ENCODE results near the gene VPS26B.
A peak's percentile ranks its signal among the peaks of the same experiment; 100 is the strongest.
"Not testable (repeated sequence)": the region's sequence is repeated elsewhere in the genome, so short reads cannot be mapped to it uniquely, and the experiment has no call there.

Gene VPS26B

DNA sequence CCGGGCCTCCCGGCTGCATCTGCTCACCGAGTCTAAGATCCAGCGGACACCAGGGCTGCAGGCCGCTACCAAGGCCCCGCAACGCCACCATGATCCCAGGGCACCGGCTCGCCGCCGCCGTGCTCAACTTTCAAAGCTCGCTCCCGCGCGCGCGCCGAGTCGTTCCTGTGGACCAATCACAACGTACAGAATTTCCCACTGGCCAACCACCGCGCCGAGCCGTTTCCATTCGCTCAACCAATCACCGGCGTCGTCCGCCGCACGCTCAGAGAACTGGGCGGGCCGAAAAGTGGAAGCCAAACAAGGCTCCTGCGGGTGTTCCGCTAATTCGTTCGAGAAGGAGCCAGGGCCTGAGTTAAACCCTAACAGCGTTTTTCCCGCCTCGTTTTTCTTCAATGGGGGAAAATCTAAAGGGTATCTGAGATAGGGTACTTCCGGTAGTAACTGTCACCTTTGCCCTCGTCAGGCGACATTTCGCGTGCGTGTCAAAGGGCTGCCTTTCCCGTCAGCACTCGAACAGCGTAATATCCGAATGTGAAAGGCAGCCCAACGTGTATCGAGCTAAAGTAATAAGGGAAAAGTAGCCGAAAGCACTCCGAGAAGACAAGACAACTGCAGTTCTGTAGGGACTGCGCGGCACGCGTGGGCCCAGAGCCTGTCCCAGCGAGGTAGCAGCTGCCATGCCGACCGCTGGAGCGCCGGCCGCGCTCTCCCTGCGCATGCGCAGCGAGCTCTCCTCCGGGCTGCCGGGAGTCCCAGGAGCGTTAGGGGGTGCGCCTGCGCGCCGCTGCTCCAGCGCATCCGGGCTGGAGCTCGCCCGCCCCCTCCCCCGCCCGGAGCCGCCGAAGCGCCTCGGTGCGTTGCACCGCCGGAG is at the start of gene VPS26B, which contains the start of gene NCAPD3:
TSS of gene VPS26B (plus strand) at position 836 of the 874 bp plus-strand sequence. CDS start 452 bp downstream, outside the sequence.
TSS of gene NCAPD3 (minus strand) at position 132 of the 874 bp plus-strand sequence. CDS start at position 91, 41 bp downstream.
- peak; percentile 96 for DNase-seq (ENCODE audit: low read depth in 2 of 2)

DNA sequence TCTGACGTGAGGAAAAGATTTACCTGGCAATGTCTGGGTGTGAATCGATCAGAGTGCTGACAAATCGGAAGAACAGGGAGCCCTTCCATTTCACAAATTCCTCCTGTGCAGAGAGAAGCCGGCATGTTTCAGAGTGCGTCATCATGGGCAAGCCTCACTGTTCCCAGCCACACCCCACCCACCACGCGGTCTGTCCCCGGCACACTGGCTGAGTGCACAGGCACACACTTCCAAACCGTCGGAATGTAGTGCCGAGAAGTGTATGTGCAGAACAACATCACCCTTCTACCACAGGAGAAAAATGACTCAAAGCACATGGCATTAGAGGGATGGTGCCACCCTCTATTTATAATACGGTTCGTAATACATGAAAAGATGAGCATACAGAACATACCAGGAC is 48.2 kb upstream of the VPS26B start:
- no peak for DNase-seq (ENCODE audit: low read depth in 2 of 2)

DNA sequence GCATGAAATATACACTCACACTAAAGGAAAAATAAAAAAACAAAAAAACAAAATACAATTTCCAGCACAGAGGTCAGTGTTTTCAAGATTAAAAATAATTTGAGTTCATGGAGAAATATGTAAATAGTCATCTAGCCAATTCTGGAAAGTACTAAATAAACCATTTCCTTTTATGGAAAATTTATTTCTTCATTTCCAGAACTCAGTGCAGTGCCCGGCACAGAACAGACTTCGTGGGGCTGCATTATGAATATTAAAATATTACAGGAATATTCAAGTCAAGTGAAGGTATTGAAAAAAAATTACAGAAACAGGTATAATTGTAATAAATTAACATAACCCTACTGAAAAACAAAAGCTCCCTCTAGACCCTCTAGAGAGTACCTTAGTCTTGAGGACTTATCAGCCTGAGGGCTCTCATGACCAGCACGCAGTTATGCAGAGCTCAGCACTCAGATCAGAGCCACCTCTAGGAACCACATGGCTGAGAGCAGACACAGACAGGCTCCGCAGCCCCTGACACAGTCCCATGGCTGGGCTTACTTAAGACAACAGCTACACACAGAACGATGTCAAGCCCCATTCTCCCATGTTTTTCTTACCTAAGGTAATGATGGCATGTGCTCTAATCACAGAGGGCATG is 46.3 kb upstream of the VPS26B start:
- no peak for DNase-seq (ENCODE audit: low read depth in 2 of 2)

DNA sequence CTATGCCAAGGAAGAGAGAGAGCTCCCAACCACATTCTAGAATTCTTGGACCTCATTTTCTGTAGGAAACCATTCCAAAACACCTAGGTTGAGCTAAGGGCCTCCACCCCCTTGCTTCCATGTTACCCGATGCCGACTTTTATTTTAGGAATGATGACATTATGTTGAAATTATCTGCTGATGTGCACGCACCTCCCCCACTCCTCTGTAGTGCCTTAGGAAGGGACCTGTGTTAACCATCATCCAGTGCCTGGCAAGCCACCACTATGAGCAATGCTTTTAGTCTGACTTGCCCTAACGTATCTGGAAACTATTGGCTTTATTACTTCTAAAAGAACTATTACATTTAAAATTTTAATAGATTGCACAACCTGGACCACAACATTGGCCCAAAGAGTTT is 42.8 kb upstream of the VPS26B start:
- no peak for DNase-seq (ENCODE audit: low read depth in 2 of 2)

DNA sequence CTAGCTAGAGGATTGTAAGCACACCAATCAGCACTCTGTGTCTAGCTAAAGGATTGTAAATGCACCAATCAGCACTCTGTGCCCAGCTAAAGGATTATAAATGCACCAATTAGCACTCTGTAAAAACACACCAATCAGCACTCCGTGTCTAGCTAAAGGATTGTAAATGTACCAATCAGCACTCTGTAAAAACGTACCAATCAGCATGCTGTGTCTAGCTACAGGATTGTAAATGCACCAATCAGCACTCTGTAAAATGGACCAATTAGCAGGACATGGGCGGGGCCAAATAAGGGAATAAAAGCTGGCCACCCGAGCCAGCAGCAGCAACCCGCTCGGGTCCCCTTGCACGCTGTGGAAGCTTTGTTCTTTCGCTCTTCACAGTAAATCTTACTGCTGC is 36.4 kb upstream of the VPS26B start:
- DNase-seq (ENCODE audit: low read depth in 2 of 2): not testable (repeated sequence)

DNA sequence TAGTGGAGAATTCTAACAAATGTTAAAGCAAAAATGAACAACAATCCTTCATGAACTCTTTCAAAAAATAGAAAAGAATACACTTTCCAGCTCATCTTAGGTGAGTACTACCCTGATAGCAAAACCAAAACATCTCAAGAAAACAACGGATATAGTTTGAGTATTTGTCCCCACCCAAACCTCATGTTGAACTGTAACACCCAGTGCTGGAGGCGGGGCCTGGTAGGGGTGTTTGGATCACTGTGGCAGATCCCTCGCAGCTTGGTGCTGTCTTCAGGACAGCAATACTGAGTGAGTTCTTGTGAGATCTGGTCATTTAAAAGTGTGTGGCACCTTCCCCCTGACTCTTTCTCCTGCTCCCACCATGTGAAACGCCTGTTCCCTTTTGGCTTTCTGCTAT is 27.7 kb upstream of the VPS26B start:
- DNase-seq (ENCODE audit: low read depth in 2 of 2): no peak

DNA sequence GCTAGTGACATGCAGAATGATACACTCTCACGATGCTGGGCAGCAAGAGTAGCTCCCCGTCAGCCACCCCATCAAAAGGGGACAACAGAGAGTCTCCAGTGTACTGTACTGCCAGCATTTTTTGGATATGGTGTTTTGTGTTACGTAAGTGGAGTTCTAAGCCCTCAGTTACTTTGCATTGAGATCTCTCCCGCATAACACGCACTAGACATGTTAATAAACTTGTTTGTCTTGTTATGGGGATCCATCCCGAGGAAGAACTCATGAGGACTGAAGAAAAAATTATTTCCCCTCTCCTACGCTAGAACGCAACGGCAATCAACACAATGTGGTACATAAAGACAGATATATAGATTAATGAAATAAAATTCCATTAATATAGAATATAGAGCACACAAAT is 24.9 kb upstream of the VPS26B start:
- no peak for DNase-seq (ENCODE audit: low read depth in 2 of 2)

DNA sequence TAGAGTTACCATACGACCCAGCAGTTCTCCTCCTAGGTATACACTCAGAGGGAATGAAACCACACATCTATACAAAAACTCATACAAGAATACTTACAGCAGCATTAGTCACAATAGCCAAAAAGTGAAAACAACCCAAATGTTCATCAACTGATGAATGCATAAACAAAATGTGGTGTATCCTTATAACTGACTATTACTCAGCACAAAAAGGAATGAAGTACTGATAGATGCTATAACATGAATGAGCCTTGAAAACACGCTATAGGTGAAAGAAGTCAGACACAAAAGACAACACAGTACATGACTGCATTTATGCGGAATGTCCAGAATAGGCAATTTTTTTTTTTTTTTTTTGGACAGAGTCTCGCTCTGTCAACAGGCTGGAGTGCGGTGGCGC is 23.8 kb upstream of the VPS26B start:
- DNase-seq (ENCODE audit: low read depth in 2 of 2): no peak

DNA sequence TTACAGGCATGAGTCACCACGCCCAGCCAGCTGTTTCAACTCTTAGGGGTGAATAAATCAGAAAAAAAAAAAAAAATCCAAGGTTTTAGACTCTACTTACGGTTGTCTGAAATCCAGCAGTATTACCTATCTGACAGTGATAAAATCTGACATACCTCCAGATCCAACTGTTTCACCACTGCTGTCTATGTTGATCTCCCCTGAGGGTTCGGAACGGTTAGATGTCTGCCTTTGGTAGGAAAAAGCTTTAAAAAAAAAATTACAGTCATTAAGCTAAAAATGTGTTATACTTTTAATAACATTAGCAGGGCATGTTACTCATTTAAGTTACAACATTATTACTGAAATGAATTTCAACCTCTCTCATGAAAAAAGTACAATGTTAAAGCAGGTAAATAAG is 21.8 kb upstream of the VPS26B start:
- no peak for DNase-seq (ENCODE audit: low read depth in 2 of 2)

DNA sequence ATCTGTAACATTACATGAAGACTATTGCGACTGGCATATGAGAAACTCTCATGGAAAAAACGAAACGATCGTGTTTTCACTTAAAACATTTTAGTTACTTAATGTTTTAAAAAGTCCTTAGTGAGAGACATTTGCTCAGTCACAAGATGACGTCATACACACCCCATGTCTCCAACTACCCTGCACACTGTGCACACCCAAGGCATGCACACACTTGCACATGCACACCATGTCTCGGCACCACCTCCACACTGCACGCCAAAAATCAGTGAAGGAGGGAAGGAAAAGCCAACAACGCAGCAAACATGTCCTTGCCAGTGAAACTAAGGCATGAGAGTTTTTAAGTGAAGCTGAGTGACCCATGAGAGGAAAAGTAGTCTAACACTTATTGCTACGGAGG is 18.7 kb upstream of the VPS26B start:
- DNase-seq (ENCODE audit: low read depth in 2 of 2): no peak

DNA sequence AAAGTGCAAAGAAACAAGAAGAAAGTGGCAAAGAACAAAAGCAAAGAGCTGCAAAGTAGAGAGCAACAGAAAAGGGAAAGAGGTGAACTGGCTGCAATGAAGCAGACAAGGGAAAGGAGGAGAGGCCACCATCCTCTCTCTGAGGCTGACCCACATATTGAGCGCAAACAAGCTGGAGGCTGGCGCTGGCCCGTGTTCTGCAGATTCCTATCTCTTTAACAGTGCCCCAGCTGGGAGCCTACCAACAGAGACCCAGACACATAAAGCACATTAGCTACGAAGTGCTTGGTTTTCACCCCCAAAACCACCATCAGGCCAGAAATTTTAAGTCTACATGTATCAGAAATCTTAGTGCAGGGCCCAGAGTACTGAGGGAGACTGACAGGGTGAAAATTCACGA is 18.3 kb upstream of the VPS26B start:
- no peak for DNase-seq (ENCODE audit: low read depth in 2 of 2)

DNA sequence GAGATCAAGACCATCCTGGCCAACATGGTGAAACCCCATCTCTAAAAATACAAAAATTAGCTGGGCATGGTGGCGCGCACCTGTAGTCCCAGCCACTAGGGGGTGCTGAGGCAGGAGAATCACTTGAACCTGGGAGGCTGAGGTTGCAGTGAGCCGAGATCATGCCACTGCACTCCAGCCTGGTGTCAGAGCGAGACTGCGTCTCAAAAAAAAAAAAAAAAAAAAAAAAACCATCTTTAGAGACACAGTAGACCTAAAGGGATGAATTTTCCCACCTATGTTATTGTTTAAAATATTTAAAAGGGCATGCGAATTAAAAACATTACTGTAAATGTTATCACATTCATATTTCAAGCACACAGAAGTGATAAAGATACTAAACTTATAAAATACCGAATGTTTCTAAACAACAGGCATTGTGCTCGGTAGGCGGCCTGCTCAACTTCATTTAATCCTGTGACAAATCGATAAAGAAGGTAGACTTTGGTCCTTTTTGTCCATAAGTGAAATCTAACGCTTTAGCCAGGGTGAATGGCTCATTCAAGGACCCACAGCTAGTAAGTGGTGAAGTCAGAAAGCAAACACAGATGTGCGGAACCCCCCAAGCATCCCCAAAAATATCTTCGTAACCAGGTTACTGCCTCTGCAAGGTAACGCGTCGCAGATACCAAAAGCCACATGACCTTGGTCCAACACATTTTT is 16.8 kb upstream of the VPS26B start:
- peak; percentile 33 to 46 for DNase-seq (ENCODE audit: low read depth in 2 of 2)

DNA sequence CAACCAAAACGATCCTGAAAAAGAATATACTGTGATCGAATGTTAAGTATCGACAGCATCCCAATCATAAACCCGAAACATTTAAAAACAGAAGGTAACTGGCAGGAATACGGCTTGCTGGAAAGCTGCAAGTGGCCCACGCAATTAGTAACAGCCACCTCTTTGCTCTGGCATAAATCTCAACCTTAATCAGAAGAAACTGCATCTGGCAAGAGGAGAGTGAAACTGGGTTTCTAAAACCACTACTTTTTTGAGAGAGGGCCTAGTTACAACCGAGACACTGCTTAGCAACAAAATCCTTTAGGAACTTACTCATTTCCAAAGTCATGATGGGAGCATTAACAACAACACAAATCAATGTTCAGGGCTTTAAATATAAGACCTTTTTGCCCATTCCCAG is 8.6 kb upstream of the VPS26B start:
- no peak for DNase-seq (ENCODE audit: low read depth in 2 of 2)

DNA sequence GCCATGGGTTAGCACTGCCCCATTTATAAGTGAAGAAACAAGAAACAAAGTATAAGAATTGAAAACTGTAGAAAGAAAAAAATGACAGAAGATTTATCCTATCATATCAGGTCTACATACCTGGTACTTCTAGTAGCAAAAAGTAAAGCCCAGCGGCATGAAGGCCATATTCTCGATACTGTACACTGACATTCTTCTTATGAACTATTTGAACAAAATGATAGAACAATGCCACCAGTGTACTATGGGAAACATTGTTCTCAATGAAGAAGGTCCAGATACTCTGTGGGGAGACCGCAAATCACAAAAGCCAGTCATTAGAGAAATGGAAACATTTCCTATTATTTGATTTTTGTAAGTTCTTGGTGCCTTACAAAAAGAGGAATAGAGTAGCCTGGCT is 7.7 kb upstream of the VPS26B start:
- DNase-seq (ENCODE audit: low read depth in 2 of 2): no peak

DNA sequence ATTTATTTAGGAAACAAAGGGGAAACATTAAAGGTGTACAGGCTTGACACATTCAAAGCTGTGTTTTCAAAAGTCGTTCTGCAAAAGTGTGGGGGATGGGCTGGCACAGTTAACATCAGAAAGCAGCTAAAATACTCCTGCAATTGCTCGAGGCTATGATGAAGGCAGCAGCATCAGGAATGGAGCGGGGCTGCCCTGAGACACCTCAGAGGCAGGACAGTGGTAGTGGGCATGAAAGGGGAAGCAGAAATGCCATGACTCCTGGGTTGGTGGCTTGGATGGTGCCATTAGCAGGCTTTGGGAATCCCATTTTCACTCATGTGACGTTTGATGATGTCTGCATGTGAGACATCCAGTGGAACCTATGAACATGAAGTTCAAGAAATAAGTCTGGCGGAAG is 1.4 kb upstream of the VPS26B start:
- no peak for DNase-seq (ENCODE audit: low read depth in 2 of 2)

DNA sequence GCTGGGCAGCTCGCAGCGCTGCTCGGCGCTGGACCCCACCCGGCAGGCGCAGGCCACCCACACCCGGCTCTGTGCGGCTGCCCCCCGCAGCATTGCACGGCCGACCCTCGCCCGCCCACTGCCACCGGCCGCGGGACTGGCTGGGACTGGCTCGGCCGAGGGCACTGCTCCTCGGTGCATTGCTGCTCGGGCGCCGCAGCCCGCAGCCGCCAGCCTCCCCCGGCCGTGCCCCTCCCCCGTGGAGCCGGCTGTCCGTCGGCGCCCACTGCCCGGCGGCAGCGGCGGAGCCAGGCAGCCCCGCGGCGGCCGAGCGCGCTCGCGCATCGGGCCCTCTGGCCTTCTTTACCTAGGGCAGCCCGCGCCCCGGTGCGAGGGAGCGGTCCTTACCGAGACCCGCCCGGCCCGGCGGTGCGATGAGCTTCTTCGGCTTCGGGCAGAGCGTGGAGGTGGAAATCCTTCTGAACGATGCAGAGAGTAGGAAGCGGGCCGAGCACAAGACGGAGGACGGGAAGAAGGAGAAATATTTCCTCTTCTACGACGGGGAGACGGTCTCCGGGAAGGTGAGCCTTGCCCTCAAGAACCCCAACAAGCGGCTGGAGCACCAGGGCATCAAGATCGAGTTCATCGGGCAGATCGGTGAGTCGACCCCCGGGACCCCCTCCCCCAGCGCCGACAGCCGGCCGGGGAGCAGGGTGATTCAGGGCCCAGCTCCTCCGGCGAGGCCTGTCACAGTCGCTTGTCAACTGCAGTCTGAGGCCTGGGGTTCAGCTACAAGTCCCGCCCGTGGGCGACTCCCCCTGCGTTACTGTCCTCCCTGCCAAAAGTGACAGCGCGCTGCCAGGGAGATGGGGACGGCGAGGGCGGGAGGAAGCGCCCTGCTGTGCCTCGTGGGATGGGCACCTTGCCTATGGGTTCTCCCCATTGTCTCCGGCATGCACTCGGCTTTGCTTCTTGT is 516 bp downstream of the VPS26B start:
- DNase-seq (ENCODE audit: low read depth in 2 of 2): peak; percentile 34 to 60

DNA sequence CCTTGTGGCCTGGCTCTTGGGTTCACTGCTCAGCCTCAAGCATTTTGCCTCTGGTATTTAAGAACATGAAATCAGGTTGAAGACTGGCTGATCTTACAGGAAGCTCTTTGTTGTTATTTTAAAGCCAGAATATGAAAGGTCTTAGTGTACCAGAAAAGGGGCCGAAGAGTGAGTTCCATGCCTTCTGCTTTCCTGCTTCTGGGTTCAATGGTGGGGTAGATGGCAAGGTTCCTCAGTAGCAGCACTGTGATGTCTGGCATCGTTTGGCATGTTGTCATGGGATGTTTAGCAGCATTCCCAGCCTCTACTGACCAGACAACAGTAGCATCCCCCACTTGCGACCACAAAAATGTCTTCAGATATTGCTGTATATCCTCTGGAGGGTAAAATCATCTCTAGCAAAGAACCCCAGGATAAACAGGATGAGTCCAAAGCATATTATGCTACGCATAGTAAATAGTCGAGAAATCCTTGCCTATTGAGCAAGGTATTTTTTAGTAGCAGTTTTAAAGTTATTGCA is 2.4 kb downstream of the VPS26B start:
- DNase-seq (ENCODE audit: low read depth in 2 of 2): no peak

DNA sequence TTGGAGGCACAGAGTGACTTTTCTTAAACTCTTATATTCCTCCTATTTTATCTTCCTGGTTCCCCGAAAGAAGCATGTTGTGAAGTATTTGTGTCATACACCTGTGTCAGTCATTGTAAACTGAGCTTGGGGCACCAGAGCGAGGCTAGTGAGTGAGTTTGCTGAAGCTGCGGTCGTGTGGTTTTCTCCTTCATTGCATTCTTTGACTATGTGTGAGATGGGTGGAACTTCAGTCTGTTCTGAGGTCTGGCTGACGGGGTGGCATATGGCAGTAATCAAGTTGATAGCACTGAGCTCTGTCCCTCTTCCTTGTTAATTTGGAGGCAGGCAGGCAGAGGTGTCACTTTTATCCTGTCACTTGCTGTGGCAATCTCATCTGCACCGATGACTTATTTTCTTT is 4.2 kb downstream of the VPS26B start:
- no peak for DNase-seq (ENCODE audit: low read depth in 2 of 2)

DNA sequence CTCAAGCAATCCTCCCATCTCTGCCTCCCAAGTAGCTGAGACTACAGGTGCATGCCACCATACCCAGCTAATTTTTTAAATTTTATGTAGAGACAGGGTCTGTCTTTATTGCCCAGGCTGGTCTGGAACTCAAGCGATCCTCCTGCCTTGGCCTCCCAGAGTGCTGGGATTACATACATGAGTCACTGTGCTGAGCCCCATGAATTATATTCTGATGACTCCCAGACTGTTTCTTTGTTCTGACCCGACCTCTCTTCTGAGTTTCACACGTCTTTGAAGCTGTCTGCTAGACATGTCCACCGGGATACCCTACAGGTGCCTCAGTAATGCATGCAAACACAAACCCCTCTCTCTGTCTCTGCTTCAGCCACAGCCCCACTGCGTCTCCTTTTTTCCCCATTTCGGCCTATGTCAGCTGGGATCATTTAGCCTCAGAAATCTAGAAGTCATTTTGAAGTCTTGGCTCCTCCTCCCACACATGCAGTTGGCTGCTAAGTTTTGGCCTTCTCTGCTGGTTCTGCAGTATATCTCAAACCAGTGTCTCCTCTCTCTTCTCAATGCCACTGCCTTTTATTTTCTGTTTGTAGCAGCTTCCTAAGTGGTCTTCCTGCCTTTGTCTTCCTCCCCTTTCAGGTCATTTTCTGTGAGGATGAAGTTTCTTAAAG is 4.8 kb downstream of the VPS26B start:
- DNase-seq (ENCODE audit: low read depth in 2 of 2): no peak

DNA sequence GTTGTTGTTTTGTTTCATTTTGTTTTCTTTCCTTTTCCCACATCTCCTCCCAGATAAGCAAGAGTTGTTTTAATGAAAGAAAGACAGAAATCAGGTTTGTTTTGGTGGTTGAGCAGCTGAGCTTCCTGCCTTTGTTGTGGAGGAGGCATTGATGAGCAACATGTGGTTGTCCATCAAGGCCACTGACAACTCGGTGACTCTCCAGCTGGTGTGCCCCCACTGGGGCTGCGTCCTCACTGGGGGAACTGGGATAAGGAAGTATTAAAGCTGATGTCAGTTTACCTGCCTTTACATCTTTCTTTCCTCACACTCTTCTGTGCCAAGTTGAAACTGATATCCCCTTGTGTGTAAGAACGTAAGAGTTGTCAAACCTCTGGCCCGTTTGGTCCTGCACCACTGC is 5.9 kb downstream of the VPS26B start:
- DNase-seq (ENCODE audit: low read depth in 2 of 2): no peak

Data from stimulated activated CD8-positive, alpha-beta memory T cell treated with anti-CD3 and anti-CD28 coated beads, Interleukin-2, amount 100 ng/mL, for 48 hours (primary cell).